GM19452 (cell line): ENCODE data around the gene TJP3.
A peak's percentile ranks its signal among the peaks of the same experiment; 100 is the strongest.
"Not testable (repeated sequence)": the region's sequence is repeated elsewhere in the genome, so short reads cannot be mapped to it uniquely, and the experiment has no call there.

Experiments
- ATAC-seq: cut with Tn5 transposase; IDR thresholded peaks from one replicate; pipeline ENCODE4 v1.9.1; 2021; ENCODE audit not compliant: unreplicated experiment

The TJP3 gene

DNA sequence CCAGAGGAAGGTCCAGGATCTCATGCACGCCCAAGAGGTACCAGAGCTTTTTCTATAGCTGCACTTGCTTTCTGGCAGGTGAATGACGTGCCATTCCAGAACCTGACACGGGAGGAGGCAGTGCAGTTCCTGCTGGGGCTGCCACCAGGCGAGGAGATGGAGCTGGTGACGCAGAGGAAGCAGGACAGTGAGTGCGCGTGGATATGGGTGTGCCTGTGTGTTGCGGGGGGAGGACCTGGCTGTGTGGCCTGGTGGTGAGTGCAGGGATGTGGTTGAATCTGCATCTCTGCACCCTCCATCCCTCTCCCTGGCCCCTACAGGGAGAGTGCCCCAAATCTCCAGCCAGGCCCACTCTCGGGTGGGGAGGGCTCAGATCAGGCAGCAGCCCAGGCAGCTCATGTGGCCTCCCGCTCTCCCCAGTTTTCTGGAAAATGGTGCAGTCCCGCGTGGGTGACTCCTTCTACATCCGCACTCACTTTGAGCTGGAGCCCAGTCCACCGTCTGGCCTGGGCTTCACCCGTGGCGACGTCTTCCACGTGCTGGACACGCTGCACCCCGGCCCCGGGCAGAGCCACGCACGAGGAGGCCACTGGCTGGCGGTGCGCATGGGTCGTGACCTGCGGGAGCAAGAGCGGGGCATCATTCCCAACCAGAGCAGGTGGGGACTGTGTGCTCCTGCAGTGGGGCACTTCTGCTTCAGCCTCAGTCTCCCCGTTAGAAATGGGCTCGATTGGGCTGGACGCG is 30.5 kb downstream of the TJP3 start:
- no peak for ATAC-seq

DNA sequence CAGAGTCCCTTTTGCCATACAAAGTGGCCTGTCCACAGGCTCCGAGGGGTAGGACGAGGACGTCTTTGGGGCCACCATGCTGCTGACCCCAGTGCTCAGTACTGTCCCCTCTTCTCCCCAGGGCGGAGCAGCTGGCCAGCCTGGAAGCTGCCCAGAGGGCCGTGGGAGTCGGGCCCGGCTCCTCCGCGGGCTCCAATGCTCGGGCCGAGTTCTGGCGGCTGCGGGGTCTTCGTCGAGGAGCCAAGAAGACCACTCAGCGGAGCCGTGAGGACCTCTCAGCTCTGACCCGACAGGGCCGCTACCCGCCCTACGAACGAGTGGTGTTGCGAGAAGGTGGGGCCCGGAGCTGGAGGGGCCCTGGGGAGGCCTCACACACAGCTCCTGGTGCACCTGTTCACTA is 32.2 kb downstream of the TJP3 start:
- ATAC-seq: no peak

DNA sequence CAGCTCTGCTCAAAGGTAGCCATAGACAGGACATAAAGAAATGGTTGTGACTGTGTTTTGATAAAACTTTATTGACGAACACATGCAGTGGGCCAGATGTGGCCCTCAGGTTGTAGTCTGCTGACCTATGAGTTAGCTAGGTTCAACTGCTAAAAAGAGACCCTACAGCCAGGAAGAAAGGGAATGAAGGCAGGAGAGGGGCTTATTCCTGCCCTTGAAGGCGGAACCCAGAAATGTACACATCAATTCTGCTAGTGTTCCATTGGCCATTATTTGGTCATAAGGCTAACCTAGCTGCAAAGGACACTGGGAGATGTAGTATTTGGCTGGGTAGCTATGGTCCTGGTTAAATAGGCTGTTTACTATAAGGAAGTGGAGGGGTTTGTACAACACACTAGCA is 35.3 kb downstream of the TJP3 start:
- ATAC-seq: no peak

DNA sequence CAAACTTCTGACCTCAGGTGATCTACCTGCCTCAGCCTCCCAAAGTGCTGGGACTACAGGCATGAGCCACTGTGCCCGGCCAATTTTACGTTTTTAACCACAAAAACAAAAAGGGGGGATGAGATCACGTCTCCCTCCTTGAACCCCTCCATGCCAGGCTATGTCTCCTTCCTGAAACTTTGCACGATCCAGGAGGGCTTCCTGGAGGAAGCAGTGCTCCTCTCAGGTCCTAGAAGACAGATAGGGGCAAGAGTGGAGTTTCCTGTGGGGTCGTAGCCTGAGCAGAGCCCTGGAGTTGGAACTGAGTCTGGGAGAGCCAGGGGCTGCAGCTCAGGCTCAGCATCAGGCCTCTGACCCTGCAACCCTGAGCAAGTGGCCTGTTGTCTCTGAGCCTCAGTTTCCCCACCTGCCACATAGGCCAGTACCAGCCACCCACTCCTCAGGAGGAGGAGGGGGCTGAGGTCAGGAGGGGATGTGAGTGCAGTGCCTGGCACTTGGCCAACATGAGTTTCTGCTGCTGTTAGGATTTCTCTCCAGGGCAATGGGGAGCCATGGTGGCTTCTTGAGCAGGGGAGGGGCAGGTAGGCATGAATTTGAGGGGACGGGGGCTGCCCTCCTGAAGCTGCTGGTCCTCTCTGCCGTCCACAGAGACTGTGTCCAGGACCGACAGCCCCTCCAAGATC is 37.3 kb downstream of the TJP3 start:
- no peak for ATAC-seq

DNA sequence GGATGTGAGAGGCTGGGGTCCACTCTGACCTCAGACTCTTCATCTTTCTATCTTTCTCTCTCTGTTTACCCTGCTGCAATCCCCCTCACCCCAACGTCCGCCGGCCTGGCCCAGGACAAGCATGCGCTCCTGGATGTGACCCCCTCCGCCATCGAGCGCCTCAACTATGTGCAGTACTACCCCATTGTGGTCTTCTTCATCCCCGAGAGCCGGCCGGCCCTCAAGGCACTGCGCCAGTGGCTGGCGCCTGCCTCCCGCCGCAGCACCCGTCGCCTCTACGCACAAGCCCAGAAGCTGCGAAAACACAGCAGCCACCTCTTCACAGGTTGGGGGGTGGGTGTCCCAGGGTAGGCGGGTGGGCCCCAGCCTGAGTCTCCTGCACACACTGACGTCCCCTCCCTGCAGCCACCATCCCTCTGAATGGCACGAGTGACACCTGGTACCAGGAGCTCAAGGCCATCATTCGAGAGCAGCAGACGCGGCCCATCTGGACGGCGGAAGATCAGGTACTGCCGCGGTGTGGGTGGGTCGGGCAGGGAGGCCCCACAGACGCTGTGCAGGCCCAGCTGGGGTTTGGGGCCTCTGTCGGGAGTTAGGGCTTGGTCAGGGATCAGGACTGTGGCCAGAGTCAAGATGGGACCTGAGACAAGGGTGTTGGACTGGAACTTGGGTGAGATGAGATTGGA is 38.3 kb downstream of the TJP3 start:
- no peak for ATAC-seq

DNA sequence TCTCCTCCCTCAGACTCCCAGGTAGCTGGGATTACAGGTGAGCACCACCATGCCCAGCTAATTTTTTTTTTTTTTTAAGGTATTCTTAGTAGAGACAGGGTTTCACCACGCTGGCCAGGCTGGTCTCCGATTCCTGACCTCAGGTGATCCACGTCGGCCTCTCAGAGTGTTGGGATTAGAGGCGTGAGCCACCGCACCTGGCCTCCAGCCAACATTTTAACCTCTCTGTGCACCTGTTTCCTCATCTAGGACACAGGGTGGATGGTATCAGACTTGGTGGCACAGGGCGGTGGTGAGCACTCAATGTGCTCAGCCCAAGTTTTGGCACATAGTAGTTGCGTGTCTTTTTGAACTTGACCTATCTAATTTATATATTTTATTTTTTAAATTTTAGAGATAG is 40.8 kb downstream of the TJP3 start:
- ATAC-seq: no peak

DNA sequence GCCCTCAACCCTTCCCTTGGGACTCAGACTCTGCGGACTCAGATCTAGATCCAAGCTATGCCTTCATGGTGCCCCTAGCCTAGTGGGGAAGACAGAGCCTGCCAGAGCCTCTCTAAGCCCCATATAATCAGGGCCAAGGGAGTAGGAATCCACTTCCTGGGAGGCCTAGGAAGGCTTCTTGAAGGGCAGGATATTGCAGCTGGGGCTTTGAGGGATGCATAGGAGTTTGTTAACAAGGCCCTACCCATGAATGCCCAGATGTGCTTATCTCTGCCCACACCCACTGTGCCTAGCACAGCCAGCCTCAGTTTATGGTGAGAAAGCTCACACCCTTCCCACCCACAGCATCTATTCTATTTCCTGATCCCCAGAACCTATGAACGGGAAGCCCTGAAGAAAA is 42.0 kb downstream of the TJP3 start:
- ATAC-seq: no peak

DNA sequence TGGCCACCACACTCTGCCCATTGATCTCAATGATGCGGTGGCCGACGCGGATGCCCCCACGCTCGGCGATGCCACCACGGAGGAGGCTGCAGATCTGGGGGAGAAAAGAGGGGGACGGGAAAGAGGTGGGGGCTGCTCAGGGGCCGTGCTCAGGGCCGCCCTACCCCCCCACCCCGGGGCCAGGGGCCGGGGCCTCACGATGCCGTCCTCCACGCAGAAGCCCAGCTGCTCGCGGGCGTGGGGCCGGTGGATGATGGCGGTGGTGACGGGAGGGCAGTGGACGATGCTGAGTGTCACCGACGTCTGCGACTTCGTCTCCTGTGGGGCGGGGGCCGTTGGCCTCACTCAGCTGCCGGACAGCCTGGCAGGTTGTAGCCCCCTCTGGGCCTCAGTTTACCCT is 43.1 kb downstream of the TJP3 start:
- ATAC-seq: no peak

DNA sequence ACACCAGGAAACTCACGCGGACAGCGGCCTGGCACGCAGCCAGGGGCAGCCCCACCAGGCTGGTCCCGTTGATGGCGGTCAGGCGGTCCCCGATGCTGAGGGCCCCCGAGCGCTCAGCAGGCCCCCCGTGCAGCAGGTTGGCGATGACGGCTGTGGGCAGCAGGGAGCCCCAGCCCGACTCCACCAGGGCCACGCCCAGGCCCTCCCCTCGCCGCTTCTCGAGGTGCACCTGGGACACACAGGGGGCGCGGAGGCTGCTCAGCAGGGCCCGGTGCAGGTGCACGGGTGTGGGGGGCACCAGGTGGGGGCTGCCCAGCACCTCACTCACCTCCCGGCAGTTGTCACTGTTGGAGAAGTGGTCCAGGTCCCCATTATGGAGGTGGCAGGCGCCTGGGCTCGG is 44.3 kb downstream of the TJP3 start:
- no peak for ATAC-seq

DNA sequence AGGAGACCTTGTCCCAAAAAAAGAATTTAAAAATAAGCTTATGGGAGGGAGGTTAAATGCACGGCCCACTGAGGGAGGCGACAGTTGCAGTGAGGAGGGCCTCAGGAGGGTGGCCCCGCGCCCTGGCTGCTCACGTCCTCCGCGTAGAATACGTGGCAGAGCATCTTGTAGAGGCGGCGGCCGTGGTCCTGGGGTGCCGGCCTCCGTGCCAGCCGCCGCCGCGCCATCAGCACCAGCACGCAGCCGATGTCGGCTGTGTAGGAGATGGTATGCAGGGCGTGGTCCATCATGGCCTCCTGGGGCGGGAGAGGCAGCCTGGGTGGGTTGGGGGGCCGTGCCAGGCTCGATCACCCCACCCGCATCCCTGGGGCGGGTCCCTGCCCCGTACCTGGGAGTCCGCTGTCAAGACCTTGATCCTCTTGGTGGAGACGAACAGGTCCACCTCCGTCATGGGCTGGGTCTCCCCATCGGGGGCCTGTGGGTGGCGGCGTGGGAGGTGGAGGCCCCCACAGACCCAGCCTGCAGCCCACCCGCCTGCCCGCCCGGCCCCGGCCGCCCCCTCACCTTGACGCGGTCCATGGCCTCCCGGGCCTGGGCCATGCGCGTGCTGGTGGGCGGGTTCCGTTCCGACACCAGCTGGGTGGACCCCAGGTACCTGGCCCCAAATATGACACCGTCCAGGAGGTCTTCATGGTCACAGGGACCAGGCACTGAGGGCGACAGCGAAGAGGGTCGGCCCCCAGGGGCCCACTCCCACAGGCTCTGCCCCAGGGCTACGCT is 45.6 kb downstream of the TJP3 start:
- ATAC-seq: no peak

DNA sequence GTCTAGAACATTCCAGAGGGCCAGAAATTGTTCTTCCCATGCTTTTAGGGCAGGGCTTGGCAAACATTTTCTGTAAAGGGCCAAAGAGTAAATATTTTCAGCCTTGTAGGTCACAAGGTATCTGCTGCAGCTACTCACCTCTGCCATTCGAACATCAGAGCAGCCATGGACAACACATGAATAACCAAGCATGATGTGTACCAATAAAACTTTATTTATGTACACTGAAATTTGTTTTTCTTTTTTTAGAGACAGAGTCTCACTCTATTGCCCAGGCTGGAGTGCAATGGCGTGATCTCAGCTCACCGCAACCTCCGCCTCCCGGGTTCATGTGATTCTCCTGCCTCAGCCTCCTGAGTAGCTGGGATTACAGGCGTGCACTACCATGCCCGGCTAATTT is 49.5 kb downstream of the TJP3 start:
- ATAC-seq: not testable (repeated sequence)

DNA sequence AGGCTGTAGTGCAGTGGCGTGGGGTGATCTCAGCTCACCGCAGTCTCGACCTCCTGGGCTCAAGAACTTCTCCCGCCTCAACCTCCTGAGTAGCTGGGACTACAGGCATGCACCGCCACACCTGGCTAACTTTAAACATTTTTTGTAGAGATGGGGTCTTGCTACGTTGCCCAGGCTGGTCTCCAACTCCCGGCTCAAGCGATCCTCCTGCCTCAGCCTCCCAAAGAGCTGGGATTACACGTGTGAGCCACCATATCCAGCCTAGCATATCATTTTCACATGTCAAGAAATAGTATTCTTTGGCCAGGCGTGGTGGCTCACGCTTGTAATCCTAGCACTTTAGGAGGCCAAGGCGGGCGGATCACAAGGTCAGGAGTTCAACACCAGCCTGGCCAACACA is 50.1 kb downstream of the TJP3 start:
- not testable (repeated sequence) for ATAC-seq

DNA sequence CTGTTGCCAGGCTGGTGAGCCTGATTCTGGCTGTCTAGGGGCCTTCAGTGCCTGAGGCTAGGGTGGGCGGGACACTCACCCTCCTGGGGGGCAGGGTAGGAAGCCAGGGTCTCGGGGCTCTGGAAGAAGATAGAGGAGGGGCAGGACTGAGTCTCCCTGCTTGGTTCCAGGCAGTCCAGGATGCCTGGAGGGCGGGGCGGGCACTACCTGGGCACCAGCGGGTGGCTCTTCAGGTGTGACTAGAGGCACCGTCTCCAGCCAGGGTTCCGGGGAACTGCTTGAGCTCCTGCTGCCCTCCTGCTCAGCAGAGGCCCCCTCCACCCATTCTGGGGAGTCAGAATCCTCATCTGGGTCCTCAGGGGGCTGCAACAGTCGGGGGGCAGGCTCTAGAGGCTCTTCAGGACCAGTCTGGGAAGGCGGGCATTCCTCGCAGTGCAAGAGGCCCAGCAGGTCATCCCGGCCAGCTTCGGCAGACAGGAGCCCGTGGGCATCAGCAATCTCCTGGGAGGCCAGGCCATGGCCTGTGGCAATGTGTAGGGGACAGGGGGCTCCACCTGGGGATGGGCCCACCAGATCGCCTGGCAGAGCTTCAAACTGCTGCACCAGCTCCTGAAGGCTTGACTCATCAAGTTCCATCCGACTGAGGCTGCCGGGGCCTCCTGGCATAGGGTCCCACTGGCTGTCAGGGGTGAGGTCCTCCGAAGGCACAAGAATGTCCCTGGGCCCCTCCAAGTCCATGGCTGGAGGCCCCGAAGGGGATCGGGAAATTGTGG is 51.5 kb downstream of the TJP3 start:
- no peak for ATAC-seq

DNA sequence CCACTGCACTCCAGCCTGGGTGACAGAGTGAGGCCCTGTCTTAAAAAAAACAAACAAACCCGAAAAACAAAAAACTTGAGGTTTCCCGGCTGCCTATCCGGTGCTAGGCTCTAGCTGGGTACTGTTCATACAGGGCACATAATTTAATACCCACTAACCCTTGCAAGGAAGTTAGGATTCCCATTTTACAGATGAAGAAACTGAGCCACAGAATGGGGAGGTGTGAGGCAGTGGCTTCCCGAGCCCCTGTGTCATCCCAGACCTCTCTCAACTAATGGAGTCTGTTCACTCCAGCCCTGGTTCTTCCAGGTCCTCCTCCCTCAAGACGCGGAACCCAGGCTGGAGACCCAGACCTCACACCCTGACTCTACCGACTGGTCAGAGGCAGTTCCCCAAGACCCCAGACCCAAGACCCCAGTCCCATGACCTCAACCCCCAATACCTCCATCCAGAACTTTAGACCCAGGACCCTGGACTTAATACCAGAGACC is 52.7 kb downstream of the TJP3 start:
- no peak for ATAC-seq

DNA sequence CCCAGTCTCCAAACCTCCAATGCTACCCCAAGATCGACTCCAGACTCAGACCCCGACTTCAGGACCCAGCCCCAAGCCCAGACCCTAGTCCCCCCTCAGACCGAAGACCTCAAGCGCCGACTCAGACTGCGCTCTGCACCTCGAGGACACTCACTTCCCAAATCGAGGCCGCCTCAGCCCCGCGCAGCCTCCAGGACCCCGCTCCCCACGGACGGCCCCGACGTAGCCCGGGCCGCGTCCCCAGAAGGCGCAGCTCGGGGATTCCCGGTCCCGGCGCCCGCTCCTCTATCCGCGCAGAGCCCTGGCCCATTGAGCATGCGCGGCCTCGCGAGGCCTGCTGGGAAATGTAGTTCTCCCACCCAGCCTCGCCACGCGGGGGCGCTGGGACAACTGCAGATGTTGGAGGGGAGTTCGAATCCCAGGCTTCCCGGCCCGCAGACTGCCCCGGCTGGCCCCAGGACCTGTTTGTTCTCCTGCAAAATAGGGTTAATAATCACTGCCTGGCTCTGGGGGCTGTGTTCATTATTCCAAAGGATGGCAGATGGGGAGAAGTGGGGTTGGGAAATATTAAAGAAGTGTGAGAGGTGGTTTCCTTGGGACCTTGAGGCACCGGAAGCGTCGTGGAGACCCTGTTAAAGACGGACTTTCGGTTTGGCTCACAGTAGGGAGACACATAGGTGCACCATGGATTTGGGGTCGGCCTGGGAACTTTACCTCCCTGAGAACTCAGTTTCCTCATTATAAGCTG is 53.4 kb downstream of the TJP3 start, which contains the start of gene APBA3:
TSS of gene APBA3 (minus strand) at position 311 of the 748 bp plus-strand sequence. CDS start 1,428 bp downstream, outside the sequence.
- ATAC-seq: peak; percentile 42

DNA sequence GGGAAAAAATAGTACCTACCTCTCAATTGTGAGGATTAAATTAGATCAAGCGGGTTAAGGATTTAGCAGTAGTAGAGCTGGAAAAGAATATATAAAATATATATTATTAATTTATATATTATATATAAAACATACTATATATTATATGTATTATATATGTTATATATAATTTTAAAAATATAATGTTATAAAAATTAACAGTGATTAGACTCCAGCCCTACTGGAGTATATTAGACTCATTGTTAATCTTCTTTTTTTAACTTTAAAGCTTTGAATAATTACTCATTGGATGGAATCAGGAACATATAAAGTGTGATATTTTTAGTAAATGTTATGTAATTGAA is 53.9 kb downstream of the TJP3 start:
- ATAC-seq: no peak

DNA sequence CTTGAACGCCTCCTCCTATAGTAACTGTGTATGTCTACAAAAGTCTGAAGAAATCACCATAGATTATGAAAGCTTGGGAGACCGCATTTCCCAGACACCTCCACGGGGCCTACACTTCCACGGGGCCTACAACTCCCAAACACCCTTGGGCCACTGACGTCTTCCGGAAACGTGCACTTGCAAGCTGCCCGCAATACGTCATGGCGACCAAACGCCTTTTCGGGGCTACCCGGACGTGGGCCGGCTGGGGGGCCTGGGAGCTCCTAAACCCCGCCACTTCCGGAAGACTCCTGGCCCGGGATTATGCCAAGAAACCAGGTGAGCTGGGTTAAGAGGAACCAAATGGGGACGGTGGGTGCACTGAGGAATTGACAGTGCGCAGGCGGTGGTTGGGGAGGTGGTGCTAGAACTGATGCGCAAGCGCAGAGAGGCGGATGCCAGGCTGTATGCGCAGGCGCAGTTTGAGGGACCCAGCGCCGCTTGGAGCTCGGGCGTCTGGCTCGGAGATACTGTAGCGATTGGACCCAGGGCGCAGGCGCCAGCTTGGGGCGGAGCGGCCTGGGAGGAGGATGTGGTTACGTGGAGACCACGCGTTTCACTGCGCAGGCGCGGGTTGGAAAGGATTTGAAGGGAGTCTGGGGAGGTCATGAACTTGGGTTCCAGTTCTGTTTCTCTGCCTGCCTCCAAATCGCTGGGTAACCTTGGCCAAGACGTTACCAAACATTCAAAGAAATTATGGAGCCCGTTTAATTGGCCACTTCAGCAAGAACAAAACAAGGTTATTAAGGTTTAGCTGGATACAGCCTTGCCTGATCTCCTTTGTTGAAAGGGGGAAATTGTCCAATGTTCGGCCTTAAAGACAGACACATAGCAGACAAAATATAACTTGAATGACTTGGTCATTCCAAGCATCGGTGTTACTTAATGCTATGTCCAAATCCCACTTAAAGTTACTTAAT is 54.6 kb downstream of the TJP3 start, which contains the start of gene MRPL54:
TSS of gene MRPL54 (plus strand) at position 182 of the 959 bp plus-strand sequence. CDS start at position 201, 19 bp downstream.
- peak; percentile 65 for ATAC-seq

DNA sequence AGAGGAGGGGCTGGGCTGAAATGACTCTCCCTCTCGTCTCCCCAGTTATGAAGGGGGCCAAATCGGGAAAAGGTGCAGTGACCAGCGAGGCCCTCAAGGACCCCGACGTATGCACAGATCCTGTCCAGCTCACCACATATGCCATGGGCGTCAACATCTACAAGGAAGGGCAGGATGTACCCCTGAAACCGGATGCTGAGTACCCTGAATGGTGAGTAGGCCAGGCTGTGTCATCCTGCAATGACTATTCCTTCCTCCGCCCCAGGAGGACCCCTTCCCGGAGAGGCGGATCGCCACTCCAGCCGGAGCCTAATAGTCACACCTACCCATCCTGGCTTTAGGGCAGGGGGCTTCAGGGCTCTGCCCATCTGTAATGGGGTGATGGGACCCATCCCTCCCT is 56.9 kb downstream of the TJP3 start:
- ATAC-seq: no peak
